Measurements from ENCODE around the gene PRR29.
"Not testable (repeated sequence)": the region's sequence is repeated elsewhere in the genome, so short reads cannot be mapped to it uniquely, and the experiment has no call there.

The PRR29 gene

GRCh38 chr17:63997341-63998048 lies 656 bp upstream of the PRR29 start:
- no peak for DNase-seq (ENCODE audit: low spot score)

- no peak for DNase-seq (ENCODE audit: low spot score)
Measured at GRCh38 chr17:63998721-63999679, 849 bp downstream of the PRR29 start.

- DNase-seq (ENCODE audit: low spot score) = no peak
Measured at GRCh38 chr17:63999680-64000531, 1.8 kb downstream of the PRR29 start.

- no peak for DNase-seq (ENCODE audit: low spot score)
Measured at GRCh38 chr17:64001091-64001579, 3.0 kb downstream of the PRR29 start.

- DNase-seq (ENCODE audit: low spot score) = no peak
Measured at GRCh38 chr17:64001763-64002529, 3.8 kb downstream of the PRR29 start.

- DNase-seq (ENCODE audit: low spot score) = no peak
Measured at GRCh38 chr17:64002658-64003525, 4.7 kb downstream of the PRR29 start.

- DNase-seq (ENCODE audit: low spot score) = no peak
Measured at GRCh38 chr17:64003526-64004121, 5.5 kb downstream of the PRR29 start.

GRCh38 chr17:64004218-64004770 lies 6.1 kb downstream of the PRR29 start:
- no peak for DNase-seq (ENCODE audit: low spot score)

- no peak for DNase-seq (ENCODE audit: low spot score)
Measured at GRCh38 chr17:64004903-64005733, 7.0 kb downstream of the PRR29 start.

- DNase-seq (ENCODE audit: low spot score) = no peak
Measured at GRCh38 chr17:64005734-64006167, 7.6 kb downstream of the PRR29 start.

GRCh38 chr17:64006361-64007088 lies 8.4 kb downstream of the PRR29 start:
- no peak for DNase-seq (ENCODE audit: low spot score)

GRCh38 chr17:64007089-64007837 lies 9.1 kb downstream of the PRR29 start:
- not testable (repeated sequence) for DNase-seq (ENCODE audit: low spot score)

- DNase-seq (ENCODE audit: low spot score) = no peak
Measured at GRCh38 chr17:64007838-64008282, 9.7 kb downstream of the PRR29 start.

- DNase-seq (ENCODE audit: low spot score) = no peak
Measured at GRCh38 chr17:64008346-64008745, 10.2 kb downstream of the PRR29 start.

- no peak for DNase-seq (ENCODE audit: low spot score)
Measured at GRCh38 chr17:64008830-64009229, 10.7 kb downstream of the PRR29 start.

GRCh38 chr17:64009571-64010402 lies 11.6 kb downstream of the PRR29 start:
- DNase-seq (ENCODE audit: low spot score) = no peak
